Stomach smooth muscle (tissue), 2 donors: Measurements from ENCODE around the gene MEI4.

ENCODE experiments used
- H3K27ac ChIP-seq: one replicate; pipeline ENCODE4 v1.7.0; 2013; ENCODE audit warnings: mild to moderate bottlenecking, low read length, inconsistent platforms
- H3K27me3 ChIP-seq, 2 donors: one replicate each; pipeline ENCODE4 v1.7.0; 2013; ENCODE audit warnings: low read length in 2 of 2; ENCODE audit not compliant: insufficient read depth in 2 of 2, control insufficient read depth in 1 of 2
- H3K36me3 ChIP-seq, 2 donors: one replicate each; pipeline ENCODE4 v1.7.0; 2013; ENCODE audit warnings: low read length in 2 of 2; ENCODE audit not compliant: control insufficient read depth in 2 of 2, insufficient read depth in 2 of 2
- H3K4me1 ChIP-seq: one replicate; pipeline ENCODE4 v1.7.0; 2013; ENCODE audit warnings: low read length; ENCODE audit not compliant: control insufficient read depth, insufficient read depth
- H3K4me3 ChIP-seq, 2 donors: one replicate each; pipeline ENCODE4 v1.7.0; 2013; ENCODE audit warnings: low read length in 2 of 2
- H3K9ac ChIP-seq, 2 donors: one replicate each; pipeline ENCODE4 v1.7.0; 2013; ENCODE audit warnings: low read length in 2 of 2, mild to moderate bottlenecking in 1 of 2
- H3K9me3 ChIP-seq, 2 donors: one replicate each; pipeline ENCODE4 v1.7.0; 2013; ENCODE audit warnings: low read length in 2 of 2; ENCODE audit not compliant: control insufficient read depth in 2 of 2
- donor health status: healthy.
- donor health status: Pancreatic carcinoma.

MEI4 gene

GRCh38 chr6:77926198-77926751 is 273.4 kb downstream of the MEI4 start:
- Histone ChIP-seq H3K4me1 (no peaks in the 10 kb centered on the region), H3K36me3 (no peaks in the 10 kb centered on the region)

DNA sequence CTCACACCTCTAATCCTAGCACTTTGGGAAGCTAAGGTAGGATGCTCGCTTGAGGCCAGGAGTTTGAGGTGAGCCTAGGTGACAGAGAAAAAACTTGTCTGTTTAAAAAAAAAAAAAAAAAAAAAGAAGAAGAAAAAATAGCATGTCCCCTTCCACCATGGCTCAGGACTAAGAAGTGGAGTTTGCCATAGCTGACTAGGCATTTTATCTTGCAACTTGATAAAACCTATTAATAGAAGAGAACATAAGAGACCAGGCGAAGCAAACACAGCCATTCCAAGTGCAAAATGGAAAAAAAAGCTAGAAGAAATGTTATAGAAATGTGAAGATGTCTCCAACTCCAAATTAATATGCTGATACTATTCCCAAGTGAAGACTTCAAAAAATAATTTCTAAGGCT is 277.5 kb downstream of the MEI4 start:
- H3K9ac ChIP-seq: no peak overlapping the region
- H3K9me3 ChIP-seq: no peaks in the 10 kb centered on the region
- H3K27me3 ChIP-seq: no peaks in the 10 kb centered on the region
- no peaks in the 10 kb centered on the region for H3K4me1 ChIP-seq
- H3K4me3 ChIP-seq: no peak overlapping the region
- H3K36me3 ChIP-seq: no peaks in the 10 kb centered on the region
- H3K27ac ChIP-seq: no peak overlapping the region

More at GRCh38 chr6:77926198-77926751, 273.4 kb downstream of the MEI4 start:
- no peaks in the 10 kb centered on the region for H3K27me3 ChIP-seq
- H3K9ac ChIP-seq: no peak overlapping the region
- no peaks in the 10 kb centered on the region for H3K9me3 ChIP-seq
- no peak overlapping the region for H3K4me3 ChIP-seq
- no peak overlapping the region for H3K27ac ChIP-seq

GRCh38 chr6:77930952-77931351 is 278.1 kb downstream of the MEI4 start:
- Histone ChIP-seq H3K9me3 (no peaks in the 10 kb centered on the region), H3K9ac (no peak overlapping the region), H3K27me3 (no peaks in the 10 kb centered on the region), H3K27ac (no peak overlapping the region), H3K4me3 (no peak overlapping the region), H3K4me1 (no peaks in the 10 kb centered on the region), H3K36me3 (no peaks in the 10 kb centered on the region)

GRCh38 chr6:77962070-77962469 is 309.2 kb downstream of the MEI4 start:
- Histone ChIP-seq H3K27ac (no peak overlapping the region), H3K36me3 (no peaks in the 10 kb centered on the region), H3K27me3 (no peaks in the 10 kb centered on the region), H3K4me3 (no peak overlapping the region), H3K4me1 (no peaks in the 10 kb centered on the region), H3K9me3 (peaks cover 3 to 9% of the 10 kb centered on the region in 2 donors), H3K9ac (no peak overlapping the region)

DNA sequence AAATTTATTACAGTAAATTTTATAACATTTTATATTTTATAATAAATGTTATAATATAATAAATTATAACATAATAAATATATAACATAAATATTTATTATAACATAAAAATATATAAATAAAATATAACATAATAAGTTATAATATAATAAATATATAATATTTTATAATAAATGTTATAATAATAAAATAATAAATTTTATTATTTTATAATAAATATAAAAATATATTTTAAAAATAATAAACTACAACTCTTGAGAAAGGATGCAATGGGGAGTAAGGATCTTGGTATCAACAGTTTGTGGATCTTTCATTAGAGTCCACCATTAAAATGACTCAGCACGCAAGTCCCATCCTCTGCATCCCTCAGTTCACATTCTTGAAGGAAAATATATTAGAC is 312.6 kb downstream of the MEI4 start:
- Histone ChIP-seq H3K4me3 (no peak overlapping the region), H3K9me3 (peaks cover 3 to 9% of the 10 kb centered on the region in 2 donors), H3K27ac (no peak overlapping the region), H3K9ac (no peak overlapping the region), H3K27me3 (no peaks in the 10 kb centered on the region), H3K4me1 (no peaks in the 10 kb centered on the region), H3K36me3 (no peaks in the 10 kb centered on the region)

GRCh38 chr6:77972334-77972733 is 319.5 kb downstream of the MEI4 start:
- no peaks in the 10 kb centered on the region for H3K27me3 ChIP-seq
- no peaks in the 10 kb centered on the region for H3K9me3 ChIP-seq
- no peak overlapping the region for H3K27ac ChIP-seq
- H3K9ac ChIP-seq: no peak overlapping the region
- no peak overlapping the region for H3K4me3 ChIP-seq
- no peaks in the 10 kb centered on the region for H3K4me1 ChIP-seq
- H3K36me3 ChIP-seq: no peaks in the 10 kb centered on the region
